AG10803 (cell line): ENCODE data around the gene OBSCN.

ENCODE experiments used
- DNase-seq: peaks from one replicate; pipeline ENCODE4 v3.0.0; 2010; ENCODE audit warnings: low read depth
- H3K4me3 ChIP-seq: 2 replicates; pipeline ENCODE4 v1.5.1; 2011; ENCODE audit warnings: mild to moderate bottlenecking, low read length, control low read depth
- TF ChIP-seq, protein P1 (sequence below): conservative IDR thresholded peaks from 2 replicates; pipeline ENCODE4 v1.5.1; 2011; ENCODE audit warnings: mild to moderate bottlenecking, low read length, control low read depth, inconsistent platforms

OBSCN gene

GRCh38 chr1:228198977-228199590, 8.8 kb upstream of the OBSCN start:
- TF ChIP-seq, protein P1, sequence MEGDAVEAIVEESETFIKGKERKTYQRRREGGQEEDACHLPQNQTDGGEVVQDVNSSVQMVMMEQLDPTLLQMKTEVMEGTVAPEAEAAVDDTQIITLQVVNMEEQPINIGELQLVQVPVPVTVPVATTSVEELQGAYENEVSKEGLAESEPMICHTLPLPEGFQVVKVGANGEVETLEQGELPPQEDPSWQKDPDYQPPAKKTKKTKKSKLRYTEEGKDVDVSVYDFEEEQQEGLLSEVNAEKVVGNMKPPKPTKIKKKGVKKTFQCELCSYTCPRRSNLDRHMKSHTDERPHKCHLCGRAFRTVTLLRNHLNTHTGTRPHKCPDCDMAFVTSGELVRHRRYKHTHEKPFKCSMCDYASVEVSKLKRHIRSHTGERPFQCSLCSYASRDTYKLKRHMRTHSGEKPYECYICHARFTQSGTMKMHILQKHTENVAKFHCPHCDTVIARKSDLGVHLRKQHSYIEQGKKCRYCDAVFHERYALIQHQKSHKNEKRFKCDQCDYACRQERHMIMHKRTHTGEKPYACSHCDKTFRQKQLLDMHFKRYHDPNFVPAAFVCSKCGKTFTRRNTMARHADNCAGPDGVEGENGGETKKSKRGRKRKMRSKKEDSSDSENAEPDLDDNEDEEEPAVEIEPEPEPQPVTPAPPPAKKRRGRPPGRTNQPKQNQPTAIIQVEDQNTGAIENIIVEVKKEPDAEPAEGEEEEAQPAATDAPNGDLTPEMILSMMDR, result no peak
- DNase-seq, result no peak
- no peak overlapping the region for H3K4me3 ChIP-seq

GRCh38 chr1:228204958-228205357, 2.9 kb upstream of the OBSCN start:
- TF ChIP-seq, protein P1, result no peak
- DNase-seq, result peak; percentile 16
- H3K4me3 ChIP-seq, result no peak overlapping the region

DNA sequence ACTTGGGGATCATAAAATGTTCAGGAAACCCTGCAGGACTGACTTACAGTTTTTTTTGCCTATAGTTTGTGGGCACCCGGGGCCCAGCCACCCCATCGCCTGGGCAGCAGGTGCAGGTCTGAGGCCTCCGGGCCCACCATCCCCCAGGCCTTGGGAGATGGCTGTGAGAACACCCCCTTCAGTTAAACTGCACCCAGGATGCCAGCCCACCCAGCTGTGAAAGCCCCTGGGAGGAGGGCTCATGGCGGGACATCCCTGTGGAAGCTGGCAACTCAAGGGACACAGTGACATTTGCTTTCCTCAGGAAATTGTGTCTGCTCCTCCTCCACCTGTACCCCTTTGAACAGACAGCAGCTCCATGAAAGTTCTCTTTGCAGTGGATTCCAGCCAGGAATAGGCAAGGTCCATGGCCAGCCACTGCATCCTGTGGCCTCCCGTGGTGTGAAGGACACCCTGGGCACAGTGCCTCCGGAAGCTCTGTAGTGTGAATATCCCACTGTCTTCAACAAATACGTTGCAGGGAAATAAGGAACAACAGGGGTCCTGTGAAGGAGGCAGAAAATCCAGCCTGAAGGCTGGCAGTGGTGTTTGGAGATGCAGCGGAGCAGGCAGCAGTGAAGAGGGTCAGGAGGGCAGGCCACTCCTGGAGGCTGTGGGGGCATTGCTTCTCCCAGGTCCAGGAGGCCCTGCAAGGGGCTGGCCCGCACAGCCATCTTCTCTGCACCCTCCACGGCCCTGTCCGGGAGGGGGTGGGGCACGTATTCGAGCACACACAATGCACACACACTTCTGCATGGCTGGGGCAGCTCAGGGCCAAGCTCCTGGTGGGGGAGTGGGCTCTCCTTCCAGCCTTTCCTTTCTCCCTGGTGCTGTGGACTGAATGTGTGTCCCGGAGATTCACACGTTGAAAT, 2.1 kb upstream of the OBSCN start:
- TF ChIP-seq, protein P1, result no peak

DNA sequence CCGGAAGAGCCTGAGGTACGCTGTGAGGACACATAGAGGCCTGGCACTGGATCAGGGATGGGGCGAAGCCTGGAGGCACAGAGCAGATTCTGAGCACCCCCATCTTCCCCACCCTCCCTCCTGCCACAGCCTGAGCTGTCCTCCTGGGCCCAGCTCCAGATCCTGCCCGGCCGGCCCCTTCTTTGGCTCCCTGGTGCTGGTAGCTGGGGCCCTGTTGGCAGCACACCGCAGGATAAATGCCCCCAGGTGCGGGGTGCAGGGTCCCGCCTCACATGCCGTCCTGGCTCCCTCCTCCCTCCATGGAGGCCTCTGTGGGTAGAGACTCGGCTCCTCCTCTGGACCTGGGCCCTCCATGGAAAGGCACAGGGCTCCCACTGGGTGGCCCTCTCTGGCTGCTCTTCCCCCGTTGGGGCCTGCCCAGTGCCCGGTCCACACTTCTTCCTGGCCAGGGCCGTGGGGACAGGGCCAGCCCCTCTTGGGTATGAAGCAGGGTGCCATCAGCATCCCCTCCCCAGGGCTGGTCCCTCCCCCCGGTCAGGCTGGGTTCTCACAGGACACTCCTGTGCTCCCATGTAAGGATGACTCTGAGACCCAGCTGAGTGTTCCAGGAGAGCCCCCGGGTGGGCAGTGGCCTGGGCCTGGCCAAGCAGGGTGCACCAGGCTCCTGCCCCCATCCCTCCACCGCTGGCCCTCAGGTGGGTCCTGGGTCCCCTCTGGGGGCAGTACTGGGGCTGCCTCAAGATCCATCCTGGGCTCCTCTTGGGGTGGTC, 1.1 kb upstream of the OBSCN start:
- DNase-seq, result no peak
- TF ChIP-seq, protein P1, result no peak
- no peak overlapping the region for H3K4me3 ChIP-seq

More for the DNA sequence above, 2.1 kb upstream of the OBSCN start:
- DNase-seq, result no peak
- H3K4me3 ChIP-seq, result no peak overlapping the region

DNA sequence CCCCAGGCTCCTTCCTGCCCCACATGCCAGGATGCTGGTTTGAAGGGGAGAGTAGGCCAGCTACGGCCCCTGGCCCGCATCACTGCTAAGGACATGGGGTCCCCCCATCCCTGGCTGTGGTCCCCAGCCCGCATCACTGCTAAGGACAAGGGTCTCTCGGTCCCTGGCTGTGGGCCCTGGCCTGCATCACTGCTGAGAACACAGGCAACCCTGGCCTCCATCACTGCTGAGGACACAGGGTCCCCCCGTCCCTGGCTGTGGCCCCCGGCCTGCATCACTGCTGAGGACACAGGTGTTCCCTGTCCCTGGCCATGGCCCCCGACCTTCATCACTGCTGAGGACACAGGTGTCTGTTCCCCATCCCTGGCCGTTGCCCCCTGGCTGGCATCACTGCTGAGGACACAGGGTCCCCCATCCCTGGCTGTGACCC, 448 bp upstream of the OBSCN start:
- no peak for DNase-seq
- no peak overlapping the region for H3K4me3 ChIP-seq
- TF ChIP-seq, protein P1, result no peak

DNA sequence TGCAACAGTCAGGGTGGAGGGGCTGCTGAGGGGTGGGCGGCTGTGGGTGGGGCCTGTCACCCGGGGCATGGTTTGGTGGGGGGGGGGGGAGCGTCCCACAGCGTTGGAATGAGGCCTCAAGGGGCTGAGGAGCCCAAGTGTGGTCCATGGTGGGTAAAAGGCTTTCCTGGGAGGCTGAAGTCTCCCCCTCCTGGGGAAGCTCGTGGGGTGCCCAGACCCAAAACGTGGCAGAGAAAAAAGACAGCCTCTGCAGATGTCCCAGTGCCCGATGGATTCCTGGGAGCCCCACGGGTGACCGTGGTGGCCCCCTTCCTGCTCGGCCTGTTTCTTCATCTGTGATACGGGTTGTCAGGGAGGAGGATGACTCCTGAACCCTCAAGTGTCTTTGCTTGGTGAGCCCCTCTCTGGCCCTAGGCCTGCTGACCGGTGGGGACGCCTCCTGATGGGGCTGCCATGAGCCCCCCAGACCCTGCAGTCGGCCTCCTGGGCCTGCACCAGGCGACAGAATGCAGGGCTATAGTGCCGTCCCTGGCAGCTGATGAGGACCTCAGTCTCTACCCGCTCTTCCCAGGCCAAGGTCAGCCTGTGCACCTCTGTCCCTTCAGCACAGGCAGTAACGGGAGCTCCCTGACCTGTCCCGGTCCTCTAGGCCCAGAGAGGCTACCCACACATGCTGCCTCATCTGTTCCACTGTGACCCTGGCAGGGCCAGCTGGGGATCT, 1.1 kb downstream of the OBSCN start:
- no peak for DNase-seq
- no peak overlapping the region for H3K4me3 ChIP-seq

More for the DNA sequence above, 1.1 kb downstream of the OBSCN start:
- TF ChIP-seq, protein P1, result no peak
